ENCODE measurements around the gene EHD1.

DNA sequence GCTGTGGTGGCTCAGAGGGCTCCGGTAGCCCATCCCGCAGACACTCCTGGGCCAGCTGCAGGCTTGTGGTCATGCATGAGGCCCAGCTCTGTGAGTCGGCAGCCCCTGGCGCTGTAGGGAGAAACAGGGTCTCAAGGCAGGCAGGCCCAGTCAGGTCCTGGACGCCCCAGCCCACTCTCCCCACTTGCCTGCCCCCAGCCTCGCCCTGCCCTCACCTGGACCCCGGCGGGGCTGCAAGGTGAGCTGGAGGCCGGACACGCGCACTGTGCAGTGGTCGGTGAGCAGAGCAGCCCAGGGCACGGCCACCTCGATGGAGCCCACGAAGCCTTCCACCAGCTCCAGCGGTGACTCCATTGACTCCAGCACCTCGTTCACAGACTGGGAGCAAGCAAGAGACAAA is 35.7 kb upstream of the EHD1 start:
- TF ChIP-seq, protein P1, sequence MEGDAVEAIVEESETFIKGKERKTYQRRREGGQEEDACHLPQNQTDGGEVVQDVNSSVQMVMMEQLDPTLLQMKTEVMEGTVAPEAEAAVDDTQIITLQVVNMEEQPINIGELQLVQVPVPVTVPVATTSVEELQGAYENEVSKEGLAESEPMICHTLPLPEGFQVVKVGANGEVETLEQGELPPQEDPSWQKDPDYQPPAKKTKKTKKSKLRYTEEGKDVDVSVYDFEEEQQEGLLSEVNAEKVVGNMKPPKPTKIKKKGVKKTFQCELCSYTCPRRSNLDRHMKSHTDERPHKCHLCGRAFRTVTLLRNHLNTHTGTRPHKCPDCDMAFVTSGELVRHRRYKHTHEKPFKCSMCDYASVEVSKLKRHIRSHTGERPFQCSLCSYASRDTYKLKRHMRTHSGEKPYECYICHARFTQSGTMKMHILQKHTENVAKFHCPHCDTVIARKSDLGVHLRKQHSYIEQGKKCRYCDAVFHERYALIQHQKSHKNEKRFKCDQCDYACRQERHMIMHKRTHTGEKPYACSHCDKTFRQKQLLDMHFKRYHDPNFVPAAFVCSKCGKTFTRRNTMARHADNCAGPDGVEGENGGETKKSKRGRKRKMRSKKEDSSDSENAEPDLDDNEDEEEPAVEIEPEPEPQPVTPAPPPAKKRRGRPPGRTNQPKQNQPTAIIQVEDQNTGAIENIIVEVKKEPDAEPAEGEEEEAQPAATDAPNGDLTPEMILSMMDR (IDR thresholded peaks at IDR 0.05; ENCODE audit: low read depth, low read length, poor library complexity, severe bottlenecking), result no peak
- TF ChIP-seq EZH2phosphoT487 (IDR thresholded peaks at IDR 0.05; ENCODE audit: borderline replicate concordance, low read length), result no peak
